GM23338 (cell line): ENCODE data around the gene STAT6. TPM values are rescaled to one million over a fixed set of nuclear protein-coding genes. Genes with fewer than 3 reads are reported as not detected.

Experiments used
- ATAC-seq: fragments of 200-7000 bp; cut with Tn5 transposase; 3 replicates; pipeline ENCODE4 v1.9.1; 2020
- DNase-seq: peaks from one replicate; pipeline ENCODE4 v3.0.0-alpha.2; 2015; ENCODE audit warnings: low spot score
- H2AFZ ChIP-seq: fragments of 200-600 bp; sonication (generic); 2 replicates; pipeline ENCODE4 v1.8.0; 2016; ENCODE audit warnings: antibody characterized with exemption, mild to moderate bottlenecking, moderate library complexity
- H3F3A ChIP-seq: fragments of 200-600 bp; sonication (generic); replicated peaks from 2 replicates; pipeline ENCODE4 v1.8.0; 2017; ENCODE audit warnings: antibody characterized with exemption, mixed run types, low read depth
- H3K27ac ChIP-seq: fragments of 200-600 bp; sonication (generic); 2 replicates; pipeline ENCODE4 v1.6.1; 2016; ENCODE audit warnings: low read depth
- H3K27me3 ChIP-seq: fragments of 200-600 bp; sonication (generic); 2 replicates; pipeline ENCODE4 v1.8.0; 2016; ENCODE audit warnings: mild to moderate bottlenecking, mixed run types, moderate library complexity; ENCODE audit not compliant: insufficient read depth
- H3K36me3 ChIP-seq: fragments of 200-600 bp; sonication (generic); 2 replicates; pipeline ENCODE4 v1.8.0; 2016; ENCODE audit warnings: mild to moderate bottlenecking; ENCODE audit not compliant: insufficient read depth
- H3K4me1 ChIP-seq: fragments of 200-600 bp; sonication (generic); 2 replicates; pipeline ENCODE4 v1.8.0; 2016; ENCODE audit warnings: mild to moderate bottlenecking, moderate library complexity; ENCODE audit not compliant: insufficient read depth
- H3K4me2 ChIP-seq: fragments of 200-600 bp; sonication (generic); 2 replicates; pipeline ENCODE4 v1.7.1; 2017; ENCODE audit warnings: mixed run types
- H3K4me3 ChIP-seq: fragments of 200-600 bp; sonication (generic); 2 replicates; pipeline ENCODE4 v1.6.1; 2016; ENCODE audit warnings: mixed run types
- H3K79me2 ChIP-seq: fragments of 200-600 bp; sonication (generic); replicated peaks from 2 replicates; pipeline ENCODE4 v1.8.0; 2017; ENCODE audit warnings: mild to moderate bottlenecking; ENCODE audit not compliant: insufficient read depth
- H3K9me2 ChIP-seq: fragments of 200-600 bp; sonication (generic); 2 replicates; pipeline ENCODE4 v1.8.0; 2017; ENCODE audit not compliant: insufficient read depth
- H4K20me1 ChIP-seq: fragments of 200-600 bp; sonication (generic); replicated peaks from 2 replicates; pipeline ENCODE4 v1.8.0; 2017; ENCODE audit warnings: mild to moderate bottlenecking; ENCODE audit not compliant: insufficient read depth
- H3K27ac Mint-ChIP-seq: 2 replicates; pipeline ENCODE4 v1.8.0; 2020; ENCODE audit warnings: inconsistent platforms, mild to moderate bottlenecking, moderate library complexity, mixed read lengths
- H3K27me3 Mint-ChIP-seq: 3 replicates; pipeline ENCODE4 v1.8.0; 2022; ENCODE audit warnings: low read depth, mild to moderate bottlenecking, moderate library complexity, mixed read lengths, inconsistent platforms; ENCODE audit not compliant: insufficient read depth, poor library complexity
- H3K36me3 Mint-ChIP-seq: 3 replicates; pipeline ENCODE4 v1.8.0; 2021; ENCODE audit warnings: low read depth, mild to moderate bottlenecking, inconsistent platforms, moderate library complexity, mixed read lengths
- H3K4me1 Mint-ChIP-seq: 3 replicates; pipeline ENCODE4 v1.8.0; 2020; ENCODE audit warnings: mild to moderate bottlenecking, inconsistent platforms, mixed read lengths
- H3K4me3 Mint-ChIP-seq: 3 replicates; pipeline ENCODE4 v1.8.0; 2021; ENCODE audit warnings: moderate library complexity, mild to moderate bottlenecking, inconsistent platforms, mixed read lengths
- H3K9me3 Mint-ChIP-seq: 3 replicates; pipeline ENCODE4 v1.8.0; 2020; ENCODE audit warnings: moderate library complexity, mild to moderate bottlenecking, inconsistent platforms, mixed read lengths
- CREB1 ChIP-seq: fragments of 250-450 bp; sonication (Bioruptor Pico); IDR thresholded peaks from 2 replicates; pipeline ENCODE4 v1.5.0; 2020; ENCODE audit warnings: low read depth, mild to moderate bottlenecking, moderate library complexity
- CTCF ChIP-seq, 2 experiments: fragments of 200-600 bp in 1 of 2; sonication (generic) in 1 of 2; conservative IDR thresholded peaks; 2 replicates each; pipeline versions ENCODE4 v1.5.1 to v1.6.1; 2016 to 2017; ENCODE audit warnings: antibody characterized with exemption in 2 of 2, low read depth in 2 of 2, mild to moderate bottlenecking in 2 of 2, moderate library complexity in 1 of 2
- EZH2 ChIP-seq: fragments of 200-600 bp; sonication (generic); IDR thresholded peaks from one replicate; pipeline ENCODE4 v1.8.0; 2017; ENCODE audit warnings: antibody characterized with exemption, mild to moderate bottlenecking, low read depth; ENCODE audit not compliant: unreplicated experiment
- JUNB ChIP-seq: IDR thresholded peaks from one replicate; pipeline ENCODE4 v1.6.1; 2016; ENCODE audit warnings: antibody characterized with exemption; ENCODE audit not compliant: unreplicated experiment
- NANOG ChIP-seq: IDR thresholded peaks from 2 replicates; pipeline ENCODE4 v1.6.1; 2016; ENCODE audit warnings: antibody characterized with exemption, borderline replicate concordance
- POLR2AphosphoS5 ChIP-seq: IDR thresholded peaks from 2 replicates; pipeline ENCODE4 v1.6.1; 2016; ENCODE audit warnings: antibody characterized with exemption, low read depth
- REST ChIP-seq: IDR thresholded peaks from one replicate; pipeline ENCODE4 v1.6.1; 2018; ENCODE audit warnings: antibody characterized with exemption; ENCODE audit not compliant: unreplicated experiment
- ZNF114 ChIP-seq: fragments of 250-450 bp; sonication (Bioruptor Pico); IDR thresholded peaks from 2 replicates; pipeline ENCODE4 v1.5.0; 2020; ENCODE audit warnings: mild to moderate bottlenecking, moderate library complexity
- ZNF331 ChIP-seq: fragments of 250-450 bp; sonication (Bioruptor Pico); IDR thresholded peaks from 2 replicates; pipeline ENCODE4 v1.5.0; 2020; ENCODE audit warnings: low read depth, mild to moderate bottlenecking, moderate library complexity
- polyA plus RNA-seq: library from polyadenylated mRNA; unstranded; fragments of >200 nt; fragmentation: Nextera tagmentation; extraction: Ambion mirVana; gene quantifications from 2 replicates; pipeline ENCODE4 v1.2.1, GENCODE V29; 2016
- total RNA-seq: library from RNA; depleted of rRNA; stranded (reverse); fragments of >200 nt; shearing (Covaris generic); gene quantifications from 2 replicates; pipeline ENCODE4 v1.2.3, GENCODE V29; 2014
- TF ChIP-seq, protein P1 (sequence below): IDR thresholded peaks from 2 replicates; pipeline ENCODE4 v1.6.1; 2016; ENCODE audit warnings: antibody characterized with exemption

Gene STAT6
- total and polyA plus RNA-seq, 2 experiments from 2014 or later: 14.3 to 28.1 TPM

DNA sequence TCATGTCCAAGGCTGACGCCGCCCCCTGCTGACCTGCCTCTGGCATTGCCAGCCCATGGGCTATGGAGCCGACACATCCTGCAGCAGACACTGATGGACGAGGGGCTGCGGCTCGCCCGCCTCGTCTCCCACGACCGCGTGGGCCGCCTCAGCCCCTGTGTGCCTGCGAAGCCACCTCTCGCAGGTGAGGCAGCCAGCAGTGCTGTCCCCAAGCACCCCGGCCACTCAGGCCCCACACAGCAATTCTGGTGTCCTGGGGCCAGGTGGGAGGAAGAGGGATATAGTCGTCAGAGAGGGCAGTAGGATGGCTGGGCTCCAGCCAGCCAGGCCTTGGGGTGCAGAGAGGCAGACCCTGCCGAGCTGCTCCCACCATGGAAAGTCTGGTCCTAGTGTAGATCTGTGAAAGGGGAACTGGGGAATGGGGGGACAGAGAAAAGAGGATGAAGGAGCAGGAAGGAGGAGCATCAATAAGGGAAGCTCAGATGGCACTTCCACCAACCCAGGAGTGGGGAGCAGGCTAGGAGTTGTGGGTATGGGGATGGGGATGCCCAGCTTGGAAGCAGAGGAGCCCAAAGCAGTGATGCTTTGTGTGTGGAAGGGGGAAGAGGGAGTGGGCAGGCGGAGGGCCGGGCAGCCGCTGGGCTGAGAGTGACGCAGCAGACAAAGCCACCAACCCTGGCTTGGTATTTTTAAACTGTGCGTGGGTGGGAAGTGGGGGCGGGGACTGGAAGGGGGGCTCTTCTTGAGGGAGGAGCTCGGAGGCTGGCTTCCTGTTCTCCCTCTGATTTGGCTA is 17.6 kb downstream of the STAT6 start:
- H2AFZ ChIP-seq: no peak overlapping the region
- peak overlapping the region; percentile 88 for H3K27ac Mint-ChIP-seq

More for the DNA sequence above, 17.6 kb downstream of the STAT6 start:
- TF ChIP-seq EZH2 (no peak), POLR2AphosphoS5 (peak; percentile 36; the same call in 1 of the 2 replicates), CREB1 (CRISPR knock-in tag) (peak; percentile 52; the same call in 1 of the 2 replicates), NANOG (no peak), ZNF331 (no peak), ZNF114 (CRISPR knock-in tag) (no peak), JUNB (no peak), CTCF (conservative IDR thresholded peaks at IDR 0.05; ENCODE audit: low read depth in 2 of 2) (peak; percentile 59 to 92), REST (no peak)
- TF ChIP-seq, protein P1, sequence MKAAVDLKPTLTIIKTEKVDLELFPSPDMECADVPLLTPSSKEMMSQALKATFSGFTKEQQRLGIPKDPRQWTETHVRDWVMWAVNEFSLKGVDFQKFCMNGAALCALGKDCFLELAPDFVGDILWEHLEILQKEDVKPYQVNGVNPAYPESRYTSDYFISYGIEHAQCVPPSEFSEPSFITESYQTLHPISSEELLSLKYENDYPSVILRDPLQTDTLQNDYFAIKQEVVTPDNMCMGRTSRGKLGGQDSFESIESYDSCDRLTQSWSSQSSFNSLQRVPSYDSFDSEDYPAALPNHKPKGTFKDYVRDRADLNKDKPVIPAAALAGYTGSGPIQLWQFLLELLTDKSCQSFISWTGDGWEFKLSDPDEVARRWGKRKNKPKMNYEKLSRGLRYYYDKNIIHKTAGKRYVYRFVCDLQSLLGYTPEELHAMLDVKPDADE: no peak
- Histone ChIP-seq H3K4me2 (peak overlapping the region; percentile 71), H3K27me3 (no peaks in the 10 kb centered on the region), H3K79me2 (peaks cover 8% of the 10 kb centered on the region; the same call in 1 of the 2 replicates), H3K27ac (peak overlapping the region; percentile 86; the same call in 1 of the 2 replicates), H3F3A (peaks cover 13% of the 10 kb centered on the region; the same call in 1 of the 2 replicates), H3K9me2 (no peaks in the 10 kb centered on the region), H4K20me1 (no peaks in the 10 kb centered on the region; the same call in 1 of the 2 replicates), H3K36me3 (no peaks in the 10 kb centered on the region), H3K4me3 (peak overlapping the region; percentile 35; the same call in 1 of the 2 replicates), H3K4me1 (peaks cover 27% of the 10 kb centered on the region)
- Mint-ChIP-seq H3K36me3 (peaks cover 61% of the 10 kb centered on the region), H3K4me1 (peaks cover 59% of the 10 kb centered on the region), H3K27me3 (peaks cover 40% of the 10 kb centered on the region), H3K4me3 (peak overlapping the region; percentile 29), H3K9me3 (no peaks in the 10 kb centered on the region)
- ATAC-seq (peak; percentile 55), DNase-seq (peak; percentile 81)
